GM12878 (cell line): ENCODE measurements around the gene SEMA4C. TPM values are rescaled to one million over a fixed set of nuclear protein-coding genes. Genes with fewer than 3 reads are reported as not detected.

ENCODE experiments used
- ATAC-seq: fragments of 200-7000 bp; cut with Tn5 transposase; 3 replicates; pipeline ENCODE4 v1.9.1; 2020; ENCODE audit warnings: mild to moderate bottlenecking, moderate library complexity
- BruUV-seq: library from RNA; stranded (reverse); fragments of 400-500 nt; replicated peaks from 2 replicates; lab custom pipeline; 2021; lab: Mats Ljungman, UMichigan
- CTCF ChIA-PET: fragments of 300-600 bp; sonication (Branson Sonifier 250); formaldehyde crosslinking; extraction: SDS; loops from one replicate; lab custom pipeline; 2021; ENCODE audit warnings: inconsistent platforms; lab: Yijun Ruan, JAX
- POLR2A ChIA-PET: fragments of 350-600 bp; formaldehyde crosslinking; extraction: SDS; loops from one replicate; lab custom pipeline; 2021; ENCODE audit warnings: inconsistent platforms; lab: Charles Lee
- RAD21 ChIA-PET: fragments of 300-600 bp; sonication (Branson Sonifier 250); formaldehyde crosslinking; loops from one replicate; lab custom pipeline; 2023; ENCODE audit warnings: antibody characterized with exemption; ENCODE audit not compliant: unreplicated experiment; lab: Charles Lee
- SMC1A ChIA-PET: fragments of 300-600 bp; sonication (Branson Sonifier 250); formaldehyde crosslinking; loops from one replicate; lab custom pipeline; 2023; ENCODE audit not compliant: unreplicated experiment, uncharacterized antibody; lab: Charles Lee
- DNase-seq: peaks from one replicate; pipeline ENCODE4 v3.0.0-alpha.2; 2011; ENCODE audit warnings: low read depth, low spot score
- FAIRE-seq: peaks from 3 replicates; lab custom pipeline; 2011; peaks lifted over from hg19 to GRCh38; lab: Jason Lieb, UNC
- H2AFZ ChIP-seq: 2 replicates; pipeline ENCODE4 v1.6.0; 2011; ENCODE audit warnings: low read depth, low read length, control low read depth; ENCODE audit not compliant: control insufficient read depth
- H3K27ac ChIP-seq: 2 replicates; pipeline ENCODE4 v1.5.1; 2011; ENCODE audit warnings: control low read depth; ENCODE audit not compliant: control insufficient read depth, insufficient read depth
- H3K27me3 ChIP-seq, 2 experiments: replicated peaks in 1 of 2; 2 replicates each; pipeline versions ENCODE4 v1.6.0 to v1.6.1; 2011; ENCODE audit warnings: low read length in 1 of 2; ENCODE audit not compliant: control insufficient read depth in 2 of 2, insufficient read depth in 2 of 2
- H3K36me3 ChIP-seq, 2 experiments: 2 replicates each; pipeline ENCODE4 v1.5.1; 2011; ENCODE audit warnings: low read length in 1 of 2; ENCODE audit not compliant: control insufficient read depth in 2 of 2, insufficient read depth in 2 of 2
- H3K4me1 ChIP-seq: 2 replicates; pipeline ENCODE4 v1.6.1; 2011; ENCODE audit warnings: mild to moderate bottlenecking, low read length, moderate library complexity, mixed read lengths; ENCODE audit not compliant: control insufficient read depth, insufficient read depth
- H3K4me2 ChIP-seq: 2 replicates; pipeline ENCODE4 v1.6.0; 2011; ENCODE audit warnings: control low read depth; ENCODE audit not compliant: control insufficient read depth, insufficient read depth
- H3K4me3 ChIP-seq: fragments of 200-600 bp; sonication (generic); 2 replicates; pipeline ENCODE4 v1.5.1; 2016
- H3K79me2 ChIP-seq: 2 replicates; pipeline ENCODE4 v1.6.0; 2011; ENCODE audit warnings: low read length; ENCODE audit not compliant: control insufficient read depth, insufficient read depth
- H3K9ac ChIP-seq: 2 replicates; pipeline ENCODE4 v1.8.0; 2011; ENCODE audit warnings: low read length, control low read depth, mixed read lengths; ENCODE audit not compliant: control insufficient read depth, insufficient read depth
- H3K9me3 ChIP-seq: replicated peaks from 3 replicates; pipeline ENCODE4 v1.5.1; 2011; ENCODE audit warnings: mild to moderate bottlenecking, low read length; ENCODE audit not compliant: control insufficient read depth, insufficient read depth
- H4K20me1 ChIP-seq: 2 replicates; pipeline ENCODE4 v1.6.0; 2011; ENCODE audit not compliant: control insufficient read depth, insufficient read depth
- HDAC6 ChIP-seq: fragments of 200-600 bp; sonication (generic); IDR thresholded peaks from one replicate; pipeline ENCODE4 v1.8.0; 2017; ENCODE audit warnings: antibody characterized with exemption; ENCODE audit not compliant: unreplicated experiment
- PAX8 ChIP-seq: fragments of 450-650 bp; IDR thresholded peaks from 2 replicates; pipeline ENCODE4 v1.6.1; 2017; ENCODE audit warnings: mild to moderate bottlenecking, moderate library complexity
- WGBS: methylation state at CpG from one replicate; pipeline ENCODE4 v1.1.6; 2016; ENCODE audit warnings: low lambda C conversion rate; ENCODE audit not compliant: insufficient replicate concordance, insufficient coverage; ENCODE audit errors: missing lambda C conversion rate; 5-methylcytosine and 5-hydroxymethylcytosine counted together
- in situ Hi-C: fragments of 300-500 bp; cut with MboI; formaldehyde crosslinking; loops from 9 replicates; pipeline ENCODE4 v1.14.3; 2018; ENCODE audit warnings: mixed read lengths
- intact Hi-C: fragments of 100-400 bp; cut with micrococcal nuclease; formaldehyde crosslinking; loops from one replicate; pipeline ENCODE4 v1.14.2; 2022; ENCODE audit not compliant: unreplicated experiment
- polyA plus RNA-seq, 11 experiments: library from polyadenylated mRNA; depleted of rRNA in 4 of 11; unstranded in 6 of 11; stranded (reverse) in 5 of 11; fragments of >200 nt; fragmentation: Nextera tagmentation in 4 of 11; fragmentation: Illumina TruSeq in 1 of 11; extraction: Ambion mirVana in 4 of 11; extraction: Trizol in 1 of 11; gene quantifications; 1 replicate in 1 of 11; 2 replicates in 10 of 11; pipeline versions ENCODE4 v1.2.1 to v1.2.3, GENCODE V29; 2011 to 2016; ENCODE audit warnings: inconsistent platforms in 2 of 11, missing spikeins in 2 of 11, low read depth in 1 of 11
- total RNA-seq, 4 experiments: library from RNA; depleted of rRNA in 3 of 4; stranded (reverse); fragments of >200 nt in 3 of 4; fragmentation: Illumina TruSeq in 1 of 4; extraction: Trizol in 1 of 4; gene quantifications; 2 replicates each; pipeline versions ENCODE4 v1.2.1 to v1.2.3, GENCODE V29; 2013 to 2021

SEMA4C gene
- total and polyA plus RNA-seq, 10 of the 15 experiments (the other 5 are each of a cell fraction or from before 2014, with no cell fraction given): 0.06 to 21.6 (median 6.8) TPM

DNA sequence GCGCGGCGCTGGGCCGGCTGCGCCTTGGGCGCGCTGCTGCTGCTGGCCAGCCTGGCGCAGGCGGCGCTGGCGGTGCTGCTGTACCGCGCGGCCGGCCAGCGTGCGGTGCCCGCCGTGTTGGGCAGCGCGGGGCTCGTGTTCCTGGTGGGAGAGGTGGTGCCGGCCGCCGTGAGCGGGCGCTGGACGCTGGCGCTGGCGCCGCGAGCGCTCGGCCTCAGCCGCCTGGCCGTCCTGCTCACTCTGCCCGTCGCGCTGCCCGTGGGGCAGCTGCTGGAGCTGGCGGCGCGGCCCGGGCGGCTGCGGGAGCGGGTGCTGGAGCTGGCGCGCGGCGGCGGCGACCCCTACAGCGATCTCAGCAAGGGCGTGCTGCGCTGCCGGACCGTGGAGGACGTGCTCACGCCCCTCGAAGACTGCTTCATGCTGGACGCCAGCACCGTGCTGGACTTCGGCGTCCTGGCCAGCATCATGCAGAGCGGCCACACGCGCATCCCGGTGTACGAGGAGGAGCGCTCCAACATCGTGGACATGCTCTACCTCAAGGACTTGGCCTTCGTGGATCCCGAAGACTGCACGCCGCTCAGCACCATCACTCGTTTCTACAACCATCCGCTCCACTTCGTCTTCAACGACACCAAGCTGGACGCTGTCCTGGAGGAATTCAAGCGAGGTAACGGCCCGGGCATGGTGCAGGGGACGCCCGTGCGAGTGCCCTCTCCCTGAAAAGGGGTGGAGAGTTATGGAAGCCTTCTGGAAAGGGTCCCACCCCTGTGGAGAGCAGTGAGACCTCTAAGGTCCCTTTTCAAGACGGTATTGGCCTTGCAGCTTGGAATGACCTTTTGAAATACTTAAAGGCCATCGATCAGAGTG lies 52.8 kb downstream of the SEMA4C start:
- intact Hi-C loops: no loop called here
- DNase-seq: no peak
- 11% methylated on average over 81 of the region's 89 CpGs for WGBS
- H3K4me3 ChIP-seq: peak overlapping the region; percentile 96
- ChIA-PET CTCF (interaction anchor here (0.8 to 2.8 kb wide), 9 partner anchors 9 to 133 kb away, joined by 3 to 6 read pairs (median 3); partner anchors contain the start of gene ANKRD39), RAD21 (interaction anchor here (0.7 to 2.7 kb wide), 4 partner anchors 40 to 134 kb away, joined by 3 to 14 read pairs (median 8); partner anchors contain the start of gene ANKRD39), POLR2A (interaction anchor here (1.1 to 3.2 kb wide), 3 partner anchors 41 to 54 kb away, joined by 3 to 11 read pairs (median 7); partner anchors contain the start of gene ANKRD39), SMC1A (interaction anchor here (1.0 kb wide), 2 partner anchors 41 to 180 kb away, joined by 3 to 5 read pairs; partner anchors contain the start of gene ANKRD39)
- no peaks in the 10 kb centered on the region for H3K36me3 ChIP-seq
- no peak overlapping the region for H3K27ac ChIP-seq
- H3K9ac ChIP-seq: peak overlapping the region; percentile 62; the same call in 1 of the 2 replicates
- no peaks in the 10 kb centered on the region for H3K9me3 ChIP-seq
- H3K27me3 ChIP-seq: no peaks in the 10 kb centered on the region
- H4K20me1 ChIP-seq: peaks cover 5% of the 10 kb centered on the region; the same call in 1 of the 2 replicates
- H3K4me1 ChIP-seq: peaks cover 12% of the 10 kb centered on the region
- FAIRE-seq: no peak
- TF ChIP-seq HDAC6: peak; percentile 10
- no peak for TF ChIP-seq PAX8
- TF ChIP-seq, all 136 proteins: peak for 1
- ATAC-seq: no peak
- no TSS peak for BruUV-seq
- peak overlapping the region; percentile 79 for H3K4me2 ChIP-seq
- H3K79me2 ChIP-seq: peaks cover 25% of the 10 kb centered on the region
- 0 out of 2 replicates have a peak overlapping the region, but pooled peaks have one; percentile 13 for H2AFZ ChIP-seq
- in situ Hi-C loops: no loop called here
